ENCODE data around the gene NDNF.

DNA sequence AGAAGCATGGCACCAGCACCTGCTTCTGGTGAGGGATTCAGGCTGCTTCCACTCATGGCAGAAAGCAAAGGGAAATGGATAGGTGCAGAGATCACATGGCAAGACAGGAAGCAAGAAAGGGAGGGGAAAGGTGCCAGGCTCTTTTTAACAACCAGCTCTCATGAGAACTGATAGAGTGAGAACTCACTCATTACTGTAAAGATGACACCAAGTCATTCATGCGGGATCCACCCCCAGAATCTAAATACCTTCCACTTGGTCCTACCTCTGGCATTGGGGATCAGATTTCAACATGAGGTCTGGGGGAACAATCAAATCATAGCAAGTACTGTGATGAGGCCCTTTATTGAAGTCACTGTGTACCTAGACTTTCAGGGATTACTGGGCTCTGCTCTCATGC is 77.8 kb downstream of the NDNF start:
- TF ChIP-seq, protein P1, sequence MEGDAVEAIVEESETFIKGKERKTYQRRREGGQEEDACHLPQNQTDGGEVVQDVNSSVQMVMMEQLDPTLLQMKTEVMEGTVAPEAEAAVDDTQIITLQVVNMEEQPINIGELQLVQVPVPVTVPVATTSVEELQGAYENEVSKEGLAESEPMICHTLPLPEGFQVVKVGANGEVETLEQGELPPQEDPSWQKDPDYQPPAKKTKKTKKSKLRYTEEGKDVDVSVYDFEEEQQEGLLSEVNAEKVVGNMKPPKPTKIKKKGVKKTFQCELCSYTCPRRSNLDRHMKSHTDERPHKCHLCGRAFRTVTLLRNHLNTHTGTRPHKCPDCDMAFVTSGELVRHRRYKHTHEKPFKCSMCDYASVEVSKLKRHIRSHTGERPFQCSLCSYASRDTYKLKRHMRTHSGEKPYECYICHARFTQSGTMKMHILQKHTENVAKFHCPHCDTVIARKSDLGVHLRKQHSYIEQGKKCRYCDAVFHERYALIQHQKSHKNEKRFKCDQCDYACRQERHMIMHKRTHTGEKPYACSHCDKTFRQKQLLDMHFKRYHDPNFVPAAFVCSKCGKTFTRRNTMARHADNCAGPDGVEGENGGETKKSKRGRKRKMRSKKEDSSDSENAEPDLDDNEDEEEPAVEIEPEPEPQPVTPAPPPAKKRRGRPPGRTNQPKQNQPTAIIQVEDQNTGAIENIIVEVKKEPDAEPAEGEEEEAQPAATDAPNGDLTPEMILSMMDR (IDR thresholded peaks at IDR 0.05) = no peak
- TF ChIP-seq POLR2A (IDR thresholded peaks at IDR 0.05) = no peak

Data from esophagus squamous epithelium (tissue), 4 donors.